Stomach (tissue), 4 donors: Measurements from ENCODE around the gene FMC1.

ENCODE experiments used
- POLR2A ChIP-seq, 4 donors: fragments of 450-650 bp; IDR thresholded peaks; one replicate each; pipeline ENCODE4 v1.6.1; 2016; ENCODE audit warnings: antibody characterized with exemption in 4 of 4, control low read depth in 2 of 4, mild to moderate bottlenecking in 1 of 4, moderate library complexity in 1 of 4
- TF ChIP-seq, protein P1 (sequence below), 7 experiments: fragments of 450-650 bp in 4 of 7; fragments of 200-600 bp in 3 of 7; sonication (generic) in 3 of 7; IDR thresholded peaks; one replicate each; pipeline ENCODE4 v1.5.1; 2016 to 2019; ENCODE audit warnings: antibody characterized with exemption in 7 of 7, control low read depth in 2 of 7, mild to moderate bottlenecking in 1 of 7

DNA sequence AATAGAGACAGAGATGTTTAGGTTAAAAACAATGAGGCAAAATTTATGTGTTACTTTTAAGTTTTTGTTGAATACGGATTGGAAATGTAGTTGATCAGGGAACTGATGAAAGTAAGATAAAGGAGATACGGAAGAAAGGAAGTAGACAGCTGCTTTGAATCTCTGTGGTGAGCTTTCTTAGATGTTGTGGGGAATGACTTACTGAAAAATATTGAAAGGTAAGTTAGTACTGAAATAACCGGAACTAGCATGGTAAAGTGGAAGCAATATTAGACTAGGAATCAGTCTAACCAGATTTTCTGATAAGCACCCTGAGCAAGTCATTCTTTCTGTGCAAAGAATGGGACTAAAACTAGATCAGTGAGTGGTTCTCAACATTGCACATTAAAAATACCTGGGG lies 53.4 kb downstream of the FMC1 start:
- TF ChIP-seq, protein P1, sequence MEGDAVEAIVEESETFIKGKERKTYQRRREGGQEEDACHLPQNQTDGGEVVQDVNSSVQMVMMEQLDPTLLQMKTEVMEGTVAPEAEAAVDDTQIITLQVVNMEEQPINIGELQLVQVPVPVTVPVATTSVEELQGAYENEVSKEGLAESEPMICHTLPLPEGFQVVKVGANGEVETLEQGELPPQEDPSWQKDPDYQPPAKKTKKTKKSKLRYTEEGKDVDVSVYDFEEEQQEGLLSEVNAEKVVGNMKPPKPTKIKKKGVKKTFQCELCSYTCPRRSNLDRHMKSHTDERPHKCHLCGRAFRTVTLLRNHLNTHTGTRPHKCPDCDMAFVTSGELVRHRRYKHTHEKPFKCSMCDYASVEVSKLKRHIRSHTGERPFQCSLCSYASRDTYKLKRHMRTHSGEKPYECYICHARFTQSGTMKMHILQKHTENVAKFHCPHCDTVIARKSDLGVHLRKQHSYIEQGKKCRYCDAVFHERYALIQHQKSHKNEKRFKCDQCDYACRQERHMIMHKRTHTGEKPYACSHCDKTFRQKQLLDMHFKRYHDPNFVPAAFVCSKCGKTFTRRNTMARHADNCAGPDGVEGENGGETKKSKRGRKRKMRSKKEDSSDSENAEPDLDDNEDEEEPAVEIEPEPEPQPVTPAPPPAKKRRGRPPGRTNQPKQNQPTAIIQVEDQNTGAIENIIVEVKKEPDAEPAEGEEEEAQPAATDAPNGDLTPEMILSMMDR (IDR thresholded peaks at IDR 0.05): no peak
- TF ChIP-seq POLR2A (IDR thresholded peaks at IDR 0.05): no peak
